Mucosa of gallbladder (tissue), 1 donor: ENCODE measurements around the gene SCYL2. TPM values are rescaled to one million over a fixed set of nuclear protein-coding genes. Genes with fewer than 3 reads are reported as not detected.

Source experiments
- DNase-seq: peaks from one replicate; pipeline ENCODE4 v3.0.0-alpha.2; 2020; ENCODE audit warnings: low spot score
- total RNA-seq: library from RNA; stranded (reverse); gene quantifications from one replicate; pipeline ENCODE4 v1.2.1, GENCODE V29; 2021
- donor health status: DM: no; HTN: no; CAD: no.

The SCYL2 gene
- total RNA-seq, 1 donor from 2014 or later: 50.5 TPM

DNA sequence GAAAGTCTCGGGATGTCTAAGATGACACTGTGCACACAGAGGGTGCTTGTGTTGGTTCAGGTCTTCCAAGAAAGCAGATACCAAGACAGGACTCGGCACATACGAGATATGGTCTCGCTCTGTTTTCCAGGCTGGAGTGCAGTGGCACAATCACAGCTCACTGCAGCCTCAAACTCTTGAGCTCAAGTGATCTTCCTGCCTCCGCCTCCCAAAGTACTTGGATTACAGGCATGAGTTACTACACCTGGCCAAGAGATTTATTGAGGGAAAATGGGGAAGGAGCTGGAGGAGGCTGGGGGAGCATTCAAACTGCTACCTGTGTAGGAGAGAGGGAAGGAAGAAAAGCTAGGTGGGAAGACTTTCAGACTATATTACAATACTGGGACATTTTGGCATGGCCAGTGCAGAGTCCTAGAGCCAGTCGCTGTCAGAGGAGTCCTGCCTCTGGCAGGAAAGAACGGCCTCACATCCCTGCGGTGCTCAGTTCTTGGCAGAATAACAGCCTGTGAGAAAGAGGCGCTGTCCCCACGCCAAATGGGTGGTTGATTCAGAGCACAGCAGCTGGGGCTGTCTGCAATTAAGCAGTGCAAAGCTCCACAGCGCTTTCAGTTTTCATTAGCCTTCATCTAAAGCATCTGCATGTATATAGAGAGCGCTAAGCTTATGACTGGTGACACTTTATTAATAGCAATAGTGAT, 108.2 kb downstream of the SCYL2 start:
- peak; percentile 44 for DNase-seq

DNA sequence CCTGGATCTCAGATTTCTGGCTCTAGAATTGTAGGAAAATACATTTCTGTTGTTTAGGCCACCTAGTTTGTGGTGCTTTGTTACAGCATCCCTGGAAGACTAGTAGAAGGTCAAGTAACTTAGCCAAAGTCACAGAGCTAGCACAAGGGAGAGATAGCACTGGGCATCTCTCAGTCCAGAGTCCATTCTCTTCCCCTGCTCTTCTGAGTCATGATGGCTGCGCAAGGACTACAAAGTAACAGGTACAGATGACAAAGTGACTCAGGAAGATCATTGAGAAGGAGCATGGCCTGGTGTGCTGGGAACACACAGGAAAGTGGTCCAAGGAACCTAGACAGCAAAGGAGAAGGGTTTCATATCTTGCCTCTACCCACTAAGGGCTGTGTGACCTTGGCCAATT, 109.2 kb downstream of the SCYL2 start:
- peak; percentile 50 for DNase-seq

DNA sequence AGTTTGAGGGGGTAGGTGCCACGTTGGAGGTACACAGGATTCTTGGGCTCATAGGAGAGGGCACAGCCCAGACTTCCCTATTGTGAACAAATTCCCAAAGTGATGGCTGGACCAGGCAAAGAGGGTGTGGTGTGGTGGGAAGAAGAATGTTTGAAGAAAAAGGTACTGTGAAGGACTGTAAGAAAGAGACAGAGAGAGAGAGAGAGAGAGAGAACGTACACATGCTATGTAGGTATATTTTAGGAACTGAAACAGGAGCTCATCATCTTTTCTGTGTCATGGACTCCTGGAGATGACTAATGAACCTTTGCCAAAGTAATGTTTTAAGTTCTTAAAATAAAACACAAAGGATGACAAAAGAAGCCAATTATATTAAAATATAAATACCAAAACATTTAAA, 114.4 kb downstream of the SCYL2 start:
- no peak for DNase-seq

DNA sequence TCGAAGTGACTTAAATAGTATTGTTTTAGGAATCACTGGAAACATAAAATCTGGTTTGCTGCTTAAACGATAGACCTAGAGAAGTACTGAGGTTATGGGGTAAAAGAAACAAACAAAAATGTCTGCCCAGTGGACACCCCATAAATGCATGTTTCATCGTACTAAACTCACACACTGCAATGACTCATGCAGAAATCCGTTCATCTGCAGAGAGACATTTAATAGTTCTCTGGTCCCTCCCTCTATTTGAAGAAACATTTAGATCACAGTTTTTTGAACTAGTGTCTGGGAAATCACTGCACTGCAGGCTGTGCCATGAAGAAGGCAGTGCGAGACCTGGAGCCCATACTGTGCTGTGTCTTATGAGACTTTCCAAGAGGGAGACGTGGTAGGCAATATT, 115.4 kb downstream of the SCYL2 start:
- DNase-seq: no peak

DNA sequence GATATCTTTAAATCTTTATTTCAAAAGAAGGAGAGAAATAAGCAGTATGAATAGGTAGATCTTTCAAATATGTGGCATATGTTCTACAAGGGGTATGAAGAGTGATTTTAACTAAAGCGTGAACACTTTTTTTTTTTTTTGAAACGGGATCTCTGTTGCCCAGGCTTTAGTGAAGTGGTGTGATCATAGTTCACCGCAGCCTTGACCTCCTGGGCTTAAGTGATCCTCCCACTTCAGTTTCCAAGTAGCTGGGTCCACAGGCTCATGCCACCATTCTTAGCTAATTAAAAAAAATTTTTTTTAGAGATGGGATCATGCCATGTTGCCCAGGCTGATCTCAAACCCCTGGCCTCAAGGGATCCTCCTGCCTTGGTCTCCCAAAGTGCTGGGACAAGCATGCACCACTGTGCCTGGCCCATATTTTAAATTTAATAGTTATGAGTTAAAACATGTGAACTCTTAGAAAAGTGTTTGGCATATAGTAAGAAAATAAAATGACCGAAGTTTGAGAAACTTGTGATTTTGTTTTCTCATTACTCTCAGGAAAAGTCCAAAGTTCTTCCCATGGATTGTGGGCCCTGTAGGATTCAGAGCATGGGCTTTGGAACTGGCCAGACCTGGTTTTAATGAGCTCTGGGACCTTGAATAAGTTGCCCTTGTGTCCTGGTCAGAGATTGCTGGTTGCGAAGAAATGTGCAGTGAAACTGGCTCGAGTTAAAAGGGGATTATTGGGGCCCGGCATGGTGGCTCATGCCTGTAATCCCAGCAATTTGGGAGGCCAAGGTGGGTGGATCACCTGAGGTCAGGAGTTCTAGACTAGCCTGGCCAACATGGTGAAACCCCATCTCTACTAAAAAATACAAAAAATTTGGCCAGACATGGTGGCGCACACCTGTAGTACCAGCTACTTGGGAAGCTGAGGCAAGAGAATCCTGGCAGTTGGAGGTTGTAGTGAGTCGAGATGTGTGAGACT, 116.9 kb downstream of the SCYL2 start:
- no peak for DNase-seq

DNA sequence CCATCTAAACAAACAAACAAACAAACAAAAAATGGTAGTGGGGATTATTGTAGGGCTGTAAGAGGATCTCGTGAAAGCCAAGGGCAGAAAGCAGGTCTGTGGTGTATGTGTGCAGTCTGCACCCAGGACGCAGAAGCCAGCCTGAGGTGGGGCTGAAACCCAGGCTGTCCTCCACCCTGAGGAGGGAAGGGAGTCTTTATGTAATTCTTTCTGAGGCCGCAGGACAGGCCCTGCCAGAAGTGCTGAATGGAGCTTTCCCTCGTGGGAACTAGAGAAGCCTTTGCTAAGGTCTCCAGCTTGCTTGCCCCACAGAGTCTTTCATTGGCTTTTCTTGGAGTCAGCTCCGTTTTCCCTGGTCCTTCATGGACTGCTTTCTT, 117.6 kb downstream of the SCYL2 start:
- no peak for DNase-seq

DNA sequence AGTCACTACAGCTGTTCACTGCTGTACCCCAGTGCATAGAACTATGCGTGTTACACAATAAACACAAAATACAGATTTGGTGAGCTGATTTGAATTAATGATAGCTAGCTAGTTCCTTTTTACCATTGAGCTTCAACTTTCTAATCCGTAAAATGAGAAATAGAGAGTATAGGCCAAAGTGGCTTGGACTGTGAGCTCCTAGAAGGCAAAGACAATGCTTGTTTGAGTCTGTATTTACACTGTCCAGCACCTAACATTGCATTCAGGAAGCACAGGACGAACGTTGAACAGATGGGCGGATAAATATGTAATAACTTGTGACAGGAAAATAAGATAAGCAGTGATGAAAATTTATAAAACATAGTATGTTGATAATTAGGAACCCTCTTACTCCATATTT, 121.4 kb downstream of the SCYL2 start:
- DNase-seq: no peak

Other genes starting within 250 kb of the SCYL2 start
- gene BLTP3B, start 124.3 kb upstream of the SCYL2 start, total RNA-seq: 25.2 TPM
- gene ACTR6, start 66.4 kb upstream of the SCYL2 start, total RNA-seq: 25.1 TPM
- gene DEPDC4, start 98 bp upstream of the SCYL2 start, total RNA-seq: 2.1 TPM
- gene SLC17A8, start 89.9 kb downstream of the SCYL2 start, total RNA-seq: not detected
- 45.8 TPM for gene NR1H4, start 206.7 kb downstream of the SCYL2 start, total RNA-seq